ENCODE data around the gene WDR20.
A peak's percentile ranks its signal among the peaks of the same experiment; 100 is the strongest.
"Not testable (repeated sequence)": the region's sequence is repeated elsewhere in the genome, so short reads cannot be mapped to it uniquely, and the experiment has no call there.

The WDR20 gene

DNA sequence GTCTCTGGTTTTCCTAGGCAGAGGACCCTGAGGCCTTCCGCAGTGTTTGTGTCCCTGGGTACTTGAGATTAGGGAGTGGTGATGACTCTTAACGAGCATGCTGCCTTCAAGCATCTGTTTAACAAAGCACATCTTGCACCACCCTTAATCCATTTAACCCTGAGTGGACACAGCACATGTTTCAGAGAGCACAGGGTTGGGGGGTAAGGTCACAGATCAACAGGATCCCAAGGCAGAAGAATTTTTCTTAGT is 32.2 kb downstream of the WDR20 start:
- not testable (repeated sequence) for DNase-seq

DNA sequence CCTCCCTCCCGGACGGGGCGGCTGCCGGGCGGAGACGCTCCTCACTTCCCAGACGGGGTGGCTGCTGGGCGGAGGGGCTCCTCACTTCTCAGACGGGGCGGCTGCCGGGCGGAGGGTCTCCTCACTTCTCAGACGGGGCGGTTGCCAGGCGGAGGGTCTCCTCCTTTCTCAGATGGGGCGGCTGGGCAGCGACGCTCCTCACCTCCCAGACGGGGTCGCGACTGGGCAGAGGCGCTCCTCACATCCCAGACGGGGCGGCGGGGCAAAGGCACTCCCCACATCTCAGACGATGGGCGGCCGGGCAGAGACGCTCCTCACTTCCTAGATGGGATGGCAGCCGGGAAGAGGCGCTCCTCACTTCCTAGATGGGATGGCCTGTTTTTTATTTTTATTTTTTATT is 33.0 kb downstream of the WDR20 start:
- not testable (repeated sequence) for DNase-seq

DNA sequence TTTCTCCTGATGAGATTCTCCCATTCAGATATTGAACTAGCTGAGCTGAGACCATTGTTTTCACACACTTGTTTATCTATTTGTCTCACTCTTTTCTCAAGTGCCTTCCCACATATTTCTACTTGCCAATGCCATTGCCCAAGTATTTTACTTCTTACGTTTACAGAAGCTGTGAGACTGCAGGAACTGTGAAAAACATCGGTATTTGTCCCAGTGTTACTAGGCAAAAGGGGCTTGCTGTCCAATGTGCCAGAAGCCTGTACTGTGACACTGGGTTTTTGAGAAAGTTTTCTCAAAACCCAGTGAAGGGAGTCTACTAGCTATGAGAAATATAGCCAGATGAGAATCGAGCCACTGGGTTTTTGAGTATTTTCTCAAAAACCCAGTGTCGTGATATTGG is 37.5 kb downstream of the WDR20 start:
- DNase-seq, result no peak

DNA sequence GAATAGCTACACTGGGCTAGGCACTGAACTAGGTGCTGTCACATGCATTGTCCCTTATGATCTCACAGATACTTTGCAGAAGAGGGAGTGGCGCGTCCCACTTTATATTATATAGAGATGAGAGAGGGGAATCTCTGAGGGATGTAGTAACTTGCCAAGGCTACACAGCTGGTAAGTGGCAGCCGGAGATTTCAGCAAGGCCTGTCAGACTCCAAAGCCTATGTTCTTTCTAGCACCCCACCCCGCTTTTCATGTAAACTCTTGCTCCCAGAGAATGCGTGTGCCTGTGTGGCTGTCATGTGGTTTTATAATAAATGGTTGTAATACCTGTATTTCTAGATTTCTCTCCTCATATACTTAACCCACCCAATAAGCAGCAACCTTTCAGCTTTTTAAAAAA is 39.1 kb downstream of the WDR20 start:
- DNase-seq, result no peak

DNA sequence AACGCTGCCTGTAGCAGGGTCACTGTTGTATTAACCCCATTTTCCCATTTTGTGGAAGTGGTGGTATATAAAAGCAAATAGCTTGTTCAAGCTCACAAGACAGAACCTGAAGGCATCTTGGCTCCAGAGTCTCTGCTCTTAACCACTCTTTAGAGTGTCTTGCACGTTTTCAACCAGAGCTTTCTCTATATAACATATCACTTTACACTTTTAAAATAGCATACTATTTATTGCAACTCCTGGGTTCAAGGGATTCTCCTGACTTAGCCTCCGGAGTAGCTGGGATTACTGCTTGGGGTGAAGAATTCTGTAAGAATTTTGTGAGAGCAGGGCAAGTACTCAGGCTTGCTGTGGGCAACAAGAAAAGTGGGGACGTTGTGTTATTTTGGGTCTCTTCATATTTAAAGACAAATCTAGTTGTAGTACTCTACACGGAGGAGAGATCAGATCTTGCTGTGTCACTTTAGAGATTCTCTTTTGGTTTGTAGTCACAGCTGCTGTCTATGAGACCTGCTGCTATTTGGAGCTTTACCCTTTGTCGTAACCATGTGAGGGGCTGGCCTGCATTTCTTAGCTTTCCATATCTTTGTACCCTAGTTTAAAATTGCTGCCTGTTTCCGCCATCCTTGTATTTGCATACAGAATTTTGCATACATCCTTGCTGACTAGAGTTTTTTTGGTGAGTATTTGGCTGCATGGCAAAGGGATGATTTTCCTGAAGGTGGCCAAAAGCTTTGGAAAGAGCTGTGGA is 40.7 kb downstream of the WDR20 start:
- no peak for DNase-seq

DNA sequence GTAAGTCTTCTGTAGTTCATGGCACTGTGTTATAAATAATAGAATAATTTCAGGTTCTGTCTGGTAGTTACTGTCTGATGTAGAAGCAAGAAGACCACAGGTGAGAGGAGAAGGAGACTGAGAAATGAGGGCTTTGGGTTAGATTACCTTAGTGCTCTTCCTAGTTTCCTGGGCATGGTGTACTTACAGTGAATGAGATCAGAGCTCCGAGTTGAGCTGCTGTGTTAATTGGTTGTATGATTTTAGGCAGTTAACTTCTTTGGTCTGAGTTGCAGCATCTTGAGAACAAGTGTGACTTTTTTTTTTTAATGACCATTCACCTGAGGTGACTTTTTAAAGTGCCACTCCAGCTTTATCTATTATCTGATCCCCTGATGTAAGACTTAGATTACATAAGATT is 41.5 kb downstream of the WDR20 start:
- DNase-seq, result no peak

DNA sequence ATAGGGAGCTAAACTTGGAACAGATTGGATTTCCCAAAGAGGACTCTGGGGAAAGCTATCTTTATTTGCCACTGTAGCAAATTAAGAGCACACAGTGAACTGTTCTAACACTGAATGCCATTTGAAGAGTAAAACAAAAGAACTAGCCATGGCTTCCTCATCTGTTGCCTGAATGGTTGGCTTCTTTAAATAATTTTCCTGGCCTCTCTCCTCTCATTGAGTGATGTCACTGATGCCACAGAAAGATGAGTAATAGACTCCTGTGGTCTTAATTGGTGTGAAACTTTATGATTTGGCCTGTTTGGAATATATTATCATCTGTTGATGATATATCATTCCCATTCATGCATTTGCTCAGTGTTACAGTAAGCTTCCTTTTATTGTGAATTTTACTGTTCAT is 42.5 kb downstream of the WDR20 start:
- DNase-seq, result no peak

DNA sequence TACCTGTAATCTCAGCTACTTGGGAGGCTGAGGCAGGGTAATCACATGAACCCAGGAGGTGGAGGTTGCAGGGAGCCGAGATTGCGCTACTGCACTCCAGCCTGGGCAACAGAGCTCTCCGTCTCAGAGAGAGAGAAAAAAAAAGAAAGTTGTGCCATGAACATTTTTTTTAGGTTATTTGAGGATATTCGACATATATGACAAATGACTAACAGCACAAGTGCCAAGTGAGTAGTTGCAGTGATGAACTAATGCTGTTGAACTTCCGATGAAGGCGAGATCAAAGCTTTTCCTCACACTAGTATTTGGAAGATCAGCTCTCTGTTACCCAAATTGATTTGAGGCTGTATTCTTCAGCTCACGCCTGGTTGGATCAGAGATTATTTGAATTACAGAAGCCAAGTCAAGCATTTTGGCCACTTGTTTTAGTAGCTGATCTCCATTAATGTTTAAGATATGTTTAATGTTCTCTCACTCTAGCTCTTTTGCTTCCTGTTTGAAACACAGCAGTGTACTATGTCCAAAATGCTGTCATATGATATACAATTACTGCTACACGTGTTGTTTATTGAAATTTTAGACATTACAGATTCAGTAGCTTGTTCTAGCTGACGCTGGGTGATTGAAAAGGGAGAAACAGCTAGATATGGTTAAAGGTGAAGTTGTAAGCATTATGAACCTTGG is 43.4 kb downstream of the WDR20 start:
- DNase-seq, result no peak

DNA sequence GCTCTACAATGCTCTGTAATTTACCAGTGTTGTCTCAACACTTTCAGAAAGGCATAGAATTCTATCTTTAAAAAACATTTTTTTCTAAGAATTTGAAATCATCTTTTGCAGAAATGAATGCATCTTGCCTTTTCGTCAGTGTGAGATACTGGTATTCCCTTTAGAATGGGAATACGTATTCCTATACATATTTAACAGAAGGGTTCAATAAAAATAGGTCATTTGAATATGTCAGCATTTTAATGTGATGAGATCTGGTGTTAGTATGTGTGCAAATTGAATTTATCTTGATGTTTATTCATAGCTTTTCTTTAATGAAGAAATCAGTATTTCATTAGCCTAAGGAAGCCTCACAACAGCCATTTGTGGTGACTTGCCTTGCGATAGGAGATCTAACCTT is 44.2 kb downstream of the WDR20 start:
- no peak for DNase-seq

DNA sequence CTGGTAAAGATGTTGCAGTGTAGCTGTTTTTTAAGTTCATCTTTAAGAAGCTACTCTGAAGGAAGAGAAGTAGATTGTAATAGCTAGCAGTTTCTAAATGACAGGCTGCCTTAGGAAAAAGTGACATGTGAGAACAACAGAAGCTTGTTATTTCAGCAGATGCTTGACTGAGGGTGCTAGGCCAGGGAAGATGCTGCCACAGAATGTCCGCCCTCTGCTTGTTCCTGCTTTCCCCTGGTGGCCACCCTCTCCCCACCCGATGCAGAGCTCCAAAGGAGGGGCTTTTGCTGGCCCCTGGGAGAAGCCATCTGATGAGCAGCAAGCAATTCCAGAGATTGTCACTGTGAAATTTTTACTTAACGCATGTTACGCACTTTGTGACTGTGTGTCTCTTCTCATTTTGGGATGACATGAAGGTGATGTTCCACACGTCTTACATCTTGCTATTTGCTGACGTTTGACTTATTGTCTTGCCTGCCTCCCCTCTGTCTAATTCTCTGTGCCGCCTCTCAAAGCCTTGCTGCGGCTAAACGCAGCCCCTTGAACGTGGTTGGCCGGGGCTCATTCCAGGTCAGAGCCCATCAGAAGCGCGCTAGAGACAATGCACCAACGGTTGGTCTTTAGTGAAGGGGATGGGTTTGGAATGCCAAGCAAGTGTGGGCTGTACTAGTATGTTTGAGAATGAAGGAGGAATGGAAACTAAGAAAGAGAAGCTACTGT is 44.8 kb downstream of the WDR20 start:
- DNase-seq, result no peak

DNA sequence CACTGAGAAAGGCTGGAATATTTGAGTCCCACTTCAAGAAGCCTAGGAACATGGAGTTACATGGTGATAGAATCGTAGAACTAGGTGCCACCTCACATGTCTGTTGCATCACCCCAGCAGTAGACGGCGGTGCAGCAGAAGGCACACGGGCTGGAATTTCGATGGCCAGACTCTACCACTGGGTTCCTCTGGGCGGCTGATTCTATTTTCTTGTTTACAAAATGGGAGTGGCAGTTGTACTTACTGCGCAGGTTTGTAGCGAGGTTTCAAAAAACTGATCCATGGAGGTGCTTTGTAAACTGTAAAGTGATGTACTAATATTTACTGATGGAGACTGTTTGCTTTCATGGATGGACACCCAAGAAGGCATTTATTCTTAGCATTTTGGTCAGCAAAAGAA is 45.7 kb downstream of the WDR20 start:
- DNase-seq, result no peak

DNA sequence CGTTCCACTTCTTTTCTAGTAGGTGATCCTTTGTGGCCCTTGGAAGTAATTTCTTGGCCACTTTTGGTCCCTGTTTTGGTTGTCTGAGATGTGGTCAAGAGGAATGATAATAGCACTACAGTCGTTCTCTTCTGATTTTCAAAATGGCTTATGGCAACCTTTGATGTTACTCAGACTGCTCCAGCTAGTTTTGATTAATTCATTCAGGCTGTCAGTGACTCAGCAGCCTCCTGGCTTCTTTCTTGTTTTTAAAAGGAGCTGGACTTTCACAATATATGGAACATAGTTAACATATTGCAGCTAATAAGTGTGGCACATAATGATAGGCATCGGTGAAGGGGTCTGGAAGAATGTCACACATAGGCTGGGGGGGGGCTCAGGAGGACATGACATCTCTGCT is 47.3 kb downstream of the WDR20 start:
- DNase-seq, result no peak

DNA sequence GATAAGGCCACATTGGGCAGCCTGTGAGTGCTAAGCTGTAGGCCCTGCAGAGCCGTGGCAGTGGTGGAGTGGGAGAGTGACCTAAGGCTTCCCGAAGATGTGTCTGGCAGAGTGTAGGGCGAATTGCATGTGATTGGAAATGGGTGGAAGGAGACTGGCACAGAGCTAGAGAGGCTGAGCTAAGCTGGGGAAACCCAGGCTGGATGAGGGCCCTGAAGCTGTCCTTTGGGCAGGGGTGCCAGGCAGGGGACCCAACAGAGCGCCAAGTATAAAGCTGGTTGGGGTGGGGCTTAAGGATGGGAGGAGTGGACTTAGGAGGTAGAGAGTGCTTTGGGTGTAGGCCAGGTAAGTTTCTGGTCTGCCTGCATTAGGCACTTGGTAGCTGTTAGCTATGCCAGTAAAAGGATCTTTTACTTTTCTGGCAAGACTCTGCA is 47.9 kb downstream of the WDR20 start:
- no peak for DNase-seq

DNA sequence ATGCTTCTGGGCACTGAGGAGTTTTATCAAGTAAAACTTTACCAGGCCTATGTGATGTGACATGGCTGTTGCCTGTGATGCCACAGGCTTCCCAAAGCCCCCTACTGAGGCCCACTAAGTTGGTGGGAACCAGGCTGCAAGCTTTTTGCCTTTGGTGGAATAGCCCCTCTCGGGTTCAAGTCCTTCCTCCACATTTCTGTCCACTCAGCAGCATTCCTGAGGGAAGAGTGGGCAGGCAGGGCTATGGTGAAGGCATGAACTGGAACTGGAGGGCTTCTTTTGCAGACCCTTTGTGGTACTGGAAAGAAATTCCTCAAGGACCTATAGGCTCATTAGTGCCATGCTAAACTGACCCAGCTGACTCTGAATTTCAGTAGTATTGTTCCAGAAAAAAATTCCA is 48.5 kb downstream of the WDR20 start:
- DNase-seq, result no peak

DNA sequence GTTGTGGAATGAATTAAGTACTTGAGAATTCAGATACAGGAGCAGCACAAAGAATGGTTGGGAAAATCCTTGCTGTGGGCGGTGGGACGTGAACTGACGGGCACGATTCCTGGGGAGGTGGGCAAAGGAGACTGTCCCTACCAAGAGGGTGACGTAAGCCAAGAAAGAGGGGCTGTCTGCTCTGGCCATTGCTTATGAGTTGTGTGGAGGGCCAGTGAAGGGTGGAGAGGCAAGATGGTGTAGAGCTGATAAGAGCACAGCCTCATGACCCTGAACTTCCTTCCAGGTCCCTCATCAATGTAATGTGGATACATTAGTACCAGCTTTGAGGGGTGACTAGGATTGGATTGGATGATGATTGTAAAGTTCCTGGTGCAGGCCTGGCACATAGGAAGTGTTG is 50.2 kb downstream of the WDR20 start:
- DNase-seq, result no peak

DNA sequence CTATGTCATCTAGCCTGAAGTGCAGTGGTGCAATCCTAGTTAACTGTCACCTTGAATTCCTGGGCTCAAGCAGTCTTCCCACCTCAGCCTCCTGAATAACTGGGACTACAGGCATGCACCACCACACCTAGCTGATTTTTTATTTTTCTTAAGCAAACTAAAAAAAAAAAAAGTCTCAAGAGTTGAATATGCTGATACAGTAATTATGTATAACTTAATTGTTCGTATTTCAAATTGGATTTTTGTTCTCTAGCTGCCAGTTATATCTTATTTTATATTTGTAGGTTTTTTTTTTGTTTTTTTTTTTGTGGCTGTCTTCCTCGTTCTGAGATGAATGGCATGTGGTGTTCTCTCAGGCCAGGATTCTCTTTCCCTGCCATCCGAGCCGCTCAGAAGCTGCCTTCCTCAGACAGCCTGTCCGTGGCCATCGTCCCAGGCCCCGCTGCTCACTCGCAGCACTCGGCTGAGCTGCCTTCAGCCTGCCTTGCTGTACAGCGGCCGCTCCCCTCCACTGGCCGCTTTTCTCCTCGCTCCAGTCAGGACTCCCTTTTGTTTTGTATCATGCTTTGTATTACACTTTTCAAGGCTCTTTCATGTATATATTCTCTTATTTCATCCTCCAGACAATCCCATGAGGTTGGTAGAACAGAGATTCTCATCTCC is 53.3 kb downstream of the WDR20 start:
- no peak for DNase-seq

DNA sequence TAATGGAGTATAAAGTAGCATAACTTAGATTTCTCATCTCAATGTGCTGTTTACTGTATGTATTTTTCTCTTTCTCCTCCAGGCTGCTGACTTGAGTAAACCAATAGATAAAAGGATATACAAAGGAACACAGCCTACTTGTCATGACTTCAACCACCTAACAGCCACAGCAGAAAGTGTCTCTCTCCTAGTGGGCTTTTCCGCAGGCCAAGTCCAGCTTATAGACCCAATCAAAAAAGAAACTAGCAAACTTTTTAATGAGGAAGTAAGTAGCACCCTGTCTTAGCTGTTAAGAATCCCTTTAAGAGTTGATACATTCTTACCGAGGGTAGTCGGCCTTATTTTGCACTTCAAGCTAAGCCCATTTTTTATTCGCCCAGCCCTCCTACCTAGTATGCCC is 55.2 kb downstream of the WDR20 start:
- no peak for DNase-seq

DNA sequence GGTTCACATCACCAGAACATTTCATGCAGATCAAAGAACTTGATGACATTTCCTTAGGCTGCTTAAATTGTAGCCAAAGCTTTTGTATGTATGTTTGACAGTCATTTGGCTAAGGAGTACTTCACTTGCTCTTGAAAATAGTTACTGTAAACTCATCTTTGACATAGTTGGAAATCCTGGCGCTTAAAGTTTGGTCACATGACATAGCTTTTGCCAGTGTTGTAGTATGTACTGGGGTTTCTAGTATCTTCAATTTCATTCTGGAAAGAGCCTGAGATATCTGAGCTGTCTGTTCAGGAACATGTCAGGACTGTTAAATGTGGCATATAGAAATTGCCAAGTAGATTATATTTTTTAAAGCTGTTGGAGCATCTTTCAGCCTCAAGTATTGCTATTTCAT is 55.7 kb downstream of the WDR20 start:
- no peak for DNase-seq

DNA sequence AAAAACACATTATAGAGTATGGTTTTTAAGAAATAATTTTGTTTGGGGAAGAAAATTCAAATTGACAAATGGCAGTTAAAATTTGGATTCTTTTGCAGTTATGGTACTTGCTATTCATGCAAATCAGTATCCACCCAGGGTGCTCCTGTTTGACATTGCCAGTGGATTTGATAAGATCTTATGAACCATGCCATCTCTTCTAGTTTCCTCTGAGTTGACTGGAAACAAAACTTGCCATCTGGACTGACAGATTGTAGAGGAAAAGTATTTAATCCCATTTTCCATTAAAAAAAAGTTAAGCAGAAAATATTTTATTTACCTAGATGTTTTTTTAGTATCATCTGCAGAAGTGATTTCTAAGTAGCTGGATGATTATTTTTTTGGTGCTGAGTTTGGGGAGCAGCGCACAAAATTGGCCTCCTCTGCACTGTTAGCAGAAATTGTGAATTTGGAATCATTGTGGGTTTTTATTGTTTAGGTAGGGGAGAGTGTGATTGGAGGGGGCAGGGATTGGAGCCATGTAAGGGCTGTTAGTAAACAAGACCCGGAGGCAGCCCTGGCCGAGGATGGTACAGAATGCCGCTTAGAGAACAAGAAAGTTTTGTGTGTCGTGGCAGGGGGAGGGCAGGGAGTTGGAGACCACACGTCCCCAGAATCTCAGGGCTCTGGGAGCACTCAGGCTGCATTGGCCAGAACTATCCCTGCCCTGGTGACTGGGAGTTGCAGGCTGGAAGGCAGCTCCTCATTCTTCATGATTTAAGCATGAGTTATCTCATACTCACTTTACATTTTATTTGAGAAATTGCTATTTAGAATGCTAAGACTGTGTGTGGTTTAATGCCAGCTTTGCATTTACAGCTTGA is 56.6 kb downstream of the WDR20 start:
- DNase-seq, result no peak

DNA sequence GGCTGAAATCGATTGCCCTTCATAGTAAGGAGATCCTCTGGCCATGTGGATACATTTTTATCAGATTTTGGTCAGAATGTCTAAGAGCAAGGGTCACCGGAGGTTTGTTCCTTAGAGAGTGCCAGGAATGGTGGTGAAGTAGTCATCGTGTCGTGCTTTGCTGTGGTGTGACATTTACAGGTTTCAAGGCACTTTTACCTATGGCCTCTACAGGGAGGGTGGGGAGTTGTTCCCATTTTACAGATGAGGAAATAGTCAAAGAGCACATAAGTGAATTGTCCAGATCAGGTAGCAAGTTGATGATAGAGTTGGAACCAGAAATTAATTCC is 57.2 kb downstream of the WDR20 start:
- no peak for DNase-seq

DNA sequence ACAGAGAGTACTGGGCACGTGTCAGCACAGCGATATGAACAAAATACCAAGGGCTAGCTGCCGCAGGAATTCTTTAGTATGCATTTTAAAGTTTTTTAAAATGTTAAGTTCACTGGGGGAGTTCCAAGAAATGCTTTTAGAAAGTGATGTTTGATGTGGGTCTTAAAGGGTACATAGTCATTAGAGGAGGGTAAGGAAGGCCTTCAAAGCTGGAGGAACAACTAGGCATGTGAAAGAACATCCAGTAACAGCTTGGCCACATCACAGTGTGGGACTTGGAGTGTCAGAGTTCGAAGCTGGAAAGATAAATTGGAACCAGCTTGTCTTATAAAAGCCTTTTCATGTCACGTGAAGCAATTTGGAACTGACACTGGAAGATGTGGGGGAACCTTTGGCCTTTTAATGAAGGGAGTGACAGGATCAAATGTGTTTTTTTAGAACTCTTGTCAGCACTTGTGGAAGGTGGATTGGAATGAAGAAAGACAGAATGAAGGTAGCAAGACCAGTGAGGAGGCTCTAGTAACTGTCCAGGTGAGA is 57.7 kb downstream of the WDR20 start:
- no peak for DNase-seq

DNA sequence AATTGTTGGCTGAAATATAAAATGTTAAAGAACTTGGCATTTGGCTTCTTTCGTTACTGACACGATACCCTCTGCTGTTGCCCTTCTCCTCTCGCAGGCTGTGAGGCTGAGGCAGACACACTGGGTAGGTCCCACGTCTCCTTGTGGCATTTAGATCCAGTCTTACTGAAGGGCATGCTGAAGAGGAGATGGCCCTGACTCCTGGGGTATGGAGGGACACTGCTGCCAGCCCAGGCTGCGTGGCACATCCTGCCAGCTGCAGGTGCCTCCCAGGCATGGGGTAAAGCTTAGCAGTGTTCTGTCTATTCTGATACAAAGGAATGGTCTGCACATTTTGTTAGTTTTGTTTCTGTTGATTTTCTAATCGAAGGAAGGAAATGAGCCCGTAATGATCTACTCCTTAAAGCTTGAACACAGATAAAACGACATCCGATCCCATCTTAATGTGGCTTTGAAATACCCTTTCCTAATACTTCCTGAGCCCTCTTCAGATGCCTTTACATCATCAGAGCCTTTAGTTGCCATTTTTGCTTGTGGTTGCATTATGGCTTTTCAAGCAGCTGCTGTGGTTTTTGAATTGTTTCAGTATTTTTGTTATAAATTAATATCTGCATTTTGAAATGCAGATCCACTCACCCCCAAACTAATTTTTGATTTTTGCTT is 61.1 kb downstream of the WDR20 start:
- peak; percentile 26 for DNase-seq
